ENCODE data around the gene RAD51AP2. TPM values are rescaled to one million over a fixed set of nuclear protein-coding genes. Genes with fewer than 3 reads are reported as not detected.

RAD51AP2 gene
- total and polyA plus RNA-seq, 2 of the 13 experiments (the other 11 are each of a cell fraction or from before 2014, with no cell fraction given) = 0.11 to 0.12 TPM

GRCh38 chr2:17545680-17546613 is 27.7 kb upstream of the RAD51AP2 start (continued):
- TF ChIP-seq ZBTB40 (IDR thresholded peaks at IDR 0.05) (no peak), ZBTB40 (CRISPR knock-in tag; IDR thresholded peaks at IDR 0.05) (no peak), PAWR (CRISPR knock-in tag; IDR thresholded peaks at IDR 0.05; ENCODE audit: borderline replicate concordance) (no peak), ZMYM4 (CRISPR knock-in tag; IDR thresholded peaks at IDR 0.05) (no peak), PBX3 (CRISPR knock-in tag; IDR thresholded peaks at IDR 0.05; ENCODE audit: borderline replicate concordance) (no peak), ZNF629 (CRISPR knock-in tag; conservative IDR thresholded peaks at IDR 0.05) (no peak), KMT2A (CRISPR knock-in tag; IDR thresholded peaks at IDR 0.05) (no peak), ZNF557 (CRISPR knock-in tag; IDR thresholded peaks at IDR 0.05) (no peak), ZNF646 (CRISPR knock-in tag; IDR thresholded peaks at IDR 0.05) (no peak), EHMT2 (IDR thresholded peaks at IDR 0.05; ENCODE audit: borderline replicate concordance, low read depth, low read length) (no peak; the same call in 1 of the 2 replicates), SKI (IDR thresholded peaks at IDR 0.05; ENCODE audit: partially characterized antibody) (no peak)

Measured in HepG2 (cell line).